HG03159 (cell line): Measurements from ENCODE around the gene TNS1.

ENCODE experiments used
- ATAC-seq: cut with Tn5 transposase; IDR thresholded peaks from one replicate; pipeline ENCODE4 v1.9.1; 2021; ENCODE audit warnings: mild to moderate bottlenecking, moderate library complexity; ENCODE audit not compliant: unreplicated experiment

The TNS1 gene

GRCh38 chr2:217916504-217917254 is 86.1 kb downstream of the TNS1 start:
- ATAC-seq, result no peak

DNA sequence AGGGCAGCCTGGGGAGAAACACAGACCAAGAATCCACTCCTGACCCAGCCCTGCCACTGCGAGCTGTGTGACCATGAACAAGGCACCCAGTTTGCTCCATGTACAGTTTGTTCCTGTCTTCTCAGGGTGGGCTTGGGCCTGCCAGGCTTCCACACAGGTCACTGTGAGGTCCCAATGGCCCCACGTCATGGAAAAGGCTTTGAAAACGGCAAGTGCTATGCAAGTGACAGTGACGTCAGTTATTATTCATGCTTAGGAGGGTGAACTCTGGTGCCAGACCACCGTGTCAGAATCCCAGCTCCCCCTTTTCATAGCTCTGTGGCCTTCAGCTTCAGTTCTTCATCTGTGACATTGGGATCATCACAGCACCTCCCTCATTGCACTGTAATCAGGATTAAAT is 87.1 kb downstream of the TNS1 start:
- ATAC-seq, result no peak

- no peak for ATAC-seq
Measured at GRCh38 chr2:217914878-217915277, 87.9 kb downstream of the TNS1 start.

- no peak for ATAC-seq
Measured at GRCh38 chr2:217914078-217914477, 88.7 kb downstream of the TNS1 start.

DNA sequence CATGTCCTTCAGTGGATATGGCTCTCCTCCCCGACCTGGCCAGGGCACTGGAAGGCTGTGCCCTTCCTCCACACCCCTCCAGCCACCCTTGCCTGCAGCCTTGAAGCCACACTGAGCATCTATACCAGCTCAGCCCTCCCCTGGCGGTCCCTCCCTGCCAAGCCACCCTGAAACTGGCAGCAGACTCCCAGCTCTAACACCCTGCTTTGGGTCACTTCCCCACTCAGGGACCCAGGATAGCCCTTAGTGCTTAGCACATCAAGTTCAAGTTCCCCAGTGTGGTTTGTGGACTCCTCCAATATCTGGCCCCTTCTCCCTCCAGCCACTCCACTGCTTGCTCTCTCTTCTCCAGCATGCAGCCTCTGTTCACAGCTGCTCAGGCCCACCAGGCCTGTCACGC is 89.4 kb downstream of the TNS1 start:
- no peak for ATAC-seq

GRCh38 chr2:217912098-217913024 is 90.4 kb downstream of the TNS1 start:
- no peak for ATAC-seq

GRCh38 chr2:217911283-217912097 is 91.3 kb downstream of the TNS1 start:
- ATAC-seq, result no peak

DNA sequence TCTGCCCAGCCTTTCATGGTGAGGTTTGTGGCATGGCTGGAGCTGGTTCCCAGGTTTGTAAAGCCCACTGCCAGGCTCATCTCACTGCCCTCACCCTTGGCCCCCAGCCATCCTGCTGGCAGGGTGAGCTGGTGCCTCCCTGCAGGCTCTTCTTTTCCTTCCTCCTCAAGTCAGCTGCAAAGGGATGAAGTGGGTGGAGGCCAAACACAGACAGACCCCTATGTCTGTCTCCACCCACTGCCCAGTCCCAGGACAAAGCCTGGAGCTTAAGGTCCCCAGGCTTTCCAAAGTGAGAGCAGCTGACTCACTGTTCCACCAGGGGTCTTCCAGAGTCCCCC is 92.0 kb downstream of the TNS1 start:
- no peak for ATAC-seq

GRCh38 chr2:217909156-217909820 is 93.5 kb downstream of the TNS1 start:
- no peak for ATAC-seq

- ATAC-seq, result no peak
Measured at GRCh38 chr2:217908544-217908943, 94.3 kb downstream of the TNS1 start.

DNA sequence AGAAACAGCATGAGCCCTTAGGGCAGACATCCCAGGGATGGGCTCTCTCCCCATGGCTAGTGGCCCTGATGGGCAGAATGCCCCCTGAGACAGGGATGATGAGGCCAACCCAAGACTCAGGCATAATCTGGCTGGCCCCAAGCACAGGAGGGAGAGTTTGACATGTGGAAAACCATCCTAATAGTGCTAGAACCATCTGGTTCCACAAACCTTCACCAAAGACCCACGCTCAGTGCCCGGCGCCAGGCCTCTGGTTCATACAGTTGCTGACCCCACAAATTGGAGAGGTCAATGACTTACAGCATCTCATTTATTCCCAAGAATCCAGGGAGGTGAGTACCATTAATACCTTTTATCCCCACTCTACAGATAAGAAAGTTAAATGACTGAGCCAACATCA is 95.5 kb downstream of the TNS1 start:
- no peak for ATAC-seq

DNA sequence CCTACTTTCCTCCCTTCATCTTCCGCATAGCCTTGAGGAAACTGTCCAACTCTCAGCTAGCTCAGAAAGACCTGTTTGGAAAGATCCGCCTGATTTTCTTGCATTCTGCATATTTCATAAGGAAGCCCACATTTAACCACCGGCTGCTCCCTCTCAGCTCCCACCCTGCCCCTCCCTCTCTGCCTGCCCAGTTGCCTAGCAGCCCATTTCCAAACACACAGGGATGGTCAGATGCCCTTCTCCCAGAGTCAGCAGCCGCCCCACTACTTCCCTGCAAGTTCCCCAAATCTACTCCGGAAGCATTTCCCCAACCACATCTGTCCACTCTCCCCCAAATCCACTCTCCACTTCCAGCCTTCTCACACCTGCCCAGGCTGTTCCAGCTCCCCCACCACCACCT is 96.0 kb downstream of the TNS1 start:
- no peak for ATAC-seq

- no peak for ATAC-seq
Measured at GRCh38 chr2:217905896-217906295, 96.9 kb downstream of the TNS1 start.

DNA sequence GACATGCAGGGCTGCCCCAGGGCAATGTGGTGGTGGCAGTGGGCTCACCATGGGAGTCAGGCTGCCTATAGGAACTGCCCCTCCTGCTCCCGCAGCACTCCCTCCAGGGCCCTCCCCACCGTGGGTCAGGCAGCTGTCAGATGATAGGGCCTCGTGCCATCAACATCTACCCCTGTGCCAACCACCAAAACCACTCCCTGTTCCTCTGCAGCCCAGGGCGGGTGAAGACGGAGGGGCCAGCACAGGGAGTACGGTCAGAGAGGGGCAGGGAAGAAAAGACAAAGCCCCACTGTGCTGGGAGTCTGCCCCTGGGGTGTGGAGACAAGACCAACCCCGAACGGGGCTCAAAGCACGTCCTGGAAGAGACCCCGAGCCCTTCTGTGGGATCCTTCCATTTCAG is 97.4 kb downstream of the TNS1 start:
- no peak for ATAC-seq

GRCh38 chr2:217904614-217904965 is 98.2 kb downstream of the TNS1 start:
- no peak for ATAC-seq

DNA sequence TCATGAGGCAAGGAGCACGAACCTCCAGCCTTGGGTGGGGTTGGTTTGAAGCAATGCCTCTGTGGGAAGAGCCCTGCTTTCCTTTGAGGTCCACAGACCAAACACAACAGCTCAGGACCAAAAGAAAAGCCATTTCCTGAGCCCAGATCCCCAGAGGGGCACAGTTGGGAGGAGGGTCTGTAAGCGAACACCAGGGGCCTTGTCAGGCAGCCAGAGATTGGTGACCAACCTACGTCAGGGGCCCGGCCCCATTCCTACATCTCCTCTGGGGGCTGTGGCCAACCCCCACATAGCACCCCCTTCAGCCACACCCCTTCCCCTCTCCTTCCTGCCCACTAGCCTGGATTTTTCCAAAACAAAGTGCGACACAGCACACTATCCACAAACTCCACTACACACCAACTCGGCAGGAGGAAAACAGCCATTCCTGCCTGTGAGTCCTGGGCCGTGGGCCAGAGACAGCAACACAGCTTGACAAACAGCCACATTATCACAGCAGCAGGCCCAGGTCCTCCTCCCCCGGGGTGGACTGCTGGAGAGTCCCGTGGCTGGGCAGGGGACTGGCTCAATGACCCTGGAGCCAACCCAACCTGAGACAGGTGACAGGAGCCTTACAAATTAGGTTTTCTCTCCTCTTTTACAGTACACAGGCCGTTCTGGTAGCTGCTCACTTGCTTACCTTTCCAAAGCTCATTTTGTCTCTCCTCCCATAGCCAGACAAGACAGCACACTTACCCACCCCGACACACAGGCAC is 98.8 kb downstream of the TNS1 start:
- no peak for ATAC-seq

DNA sequence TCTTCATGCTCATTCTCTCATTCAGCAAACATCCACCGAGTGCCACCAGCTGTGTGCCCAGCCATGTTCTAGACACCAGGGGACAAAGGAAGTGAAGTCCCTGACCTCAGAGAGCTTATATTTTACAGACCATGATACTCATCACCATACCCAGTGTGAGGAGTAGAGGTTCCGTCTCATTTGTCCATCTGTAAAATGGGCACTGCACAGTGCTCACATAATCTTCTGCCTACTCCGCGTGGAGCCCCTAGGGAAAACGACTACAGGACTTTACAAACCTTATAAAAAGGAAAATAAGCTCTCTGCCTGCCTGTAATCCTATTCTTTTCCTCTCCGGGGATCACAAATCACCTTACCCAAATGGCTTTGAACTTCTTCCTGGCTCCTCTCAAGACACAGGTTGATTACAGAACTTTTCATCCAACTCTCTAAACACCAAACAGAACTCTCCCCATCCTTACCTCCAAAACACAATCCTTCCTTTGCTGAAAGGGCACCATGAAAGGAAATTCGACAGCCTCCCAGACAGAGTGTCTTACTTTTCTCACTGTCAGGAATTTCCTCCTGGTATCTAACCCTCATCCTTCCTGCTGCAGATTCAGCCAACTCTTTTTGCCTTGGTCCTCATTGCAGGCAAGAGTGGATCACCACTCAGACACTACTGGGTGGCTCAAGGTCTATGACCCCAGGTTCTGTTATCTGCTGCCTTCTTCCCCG is 99.5 kb downstream of the TNS1 start:
- no peak for ATAC-seq

DNA sequence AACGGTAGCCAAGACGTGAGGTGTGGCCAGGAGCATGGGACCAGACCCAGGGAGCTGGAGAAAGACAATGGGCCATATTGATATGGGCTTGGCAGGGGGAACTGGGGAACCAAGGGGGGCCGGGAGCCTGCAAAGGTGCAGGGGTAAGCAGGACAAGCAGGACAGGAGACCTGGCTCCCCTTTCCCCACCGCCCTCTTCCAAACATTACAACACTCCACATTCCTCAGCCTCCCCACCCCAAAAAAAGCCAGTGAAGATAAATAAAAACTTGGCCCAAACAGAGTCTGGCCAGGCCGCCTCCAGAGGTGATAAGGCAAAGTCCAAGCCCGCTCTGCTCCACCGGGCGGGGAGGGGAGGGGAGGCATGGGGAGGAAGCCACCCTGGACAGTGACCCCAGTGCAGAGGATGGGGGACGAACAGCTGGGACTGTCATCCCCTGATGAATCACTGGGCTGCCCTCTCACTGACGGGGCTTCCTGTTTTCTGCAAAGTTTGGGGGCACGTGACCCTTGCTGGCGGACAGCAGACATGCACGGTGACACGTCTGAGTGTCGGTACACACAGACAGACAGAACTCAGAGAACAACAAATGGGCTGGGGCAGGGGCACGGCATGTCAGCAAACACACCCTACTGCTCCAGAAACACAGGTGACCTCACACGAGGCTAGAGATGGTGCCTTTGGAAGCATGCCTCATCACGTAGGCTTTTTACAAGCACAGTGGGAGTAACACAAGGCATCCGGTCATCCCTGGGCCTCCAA is 100.2 kb downstream of the TNS1 start:
- no peak for ATAC-seq

DNA sequence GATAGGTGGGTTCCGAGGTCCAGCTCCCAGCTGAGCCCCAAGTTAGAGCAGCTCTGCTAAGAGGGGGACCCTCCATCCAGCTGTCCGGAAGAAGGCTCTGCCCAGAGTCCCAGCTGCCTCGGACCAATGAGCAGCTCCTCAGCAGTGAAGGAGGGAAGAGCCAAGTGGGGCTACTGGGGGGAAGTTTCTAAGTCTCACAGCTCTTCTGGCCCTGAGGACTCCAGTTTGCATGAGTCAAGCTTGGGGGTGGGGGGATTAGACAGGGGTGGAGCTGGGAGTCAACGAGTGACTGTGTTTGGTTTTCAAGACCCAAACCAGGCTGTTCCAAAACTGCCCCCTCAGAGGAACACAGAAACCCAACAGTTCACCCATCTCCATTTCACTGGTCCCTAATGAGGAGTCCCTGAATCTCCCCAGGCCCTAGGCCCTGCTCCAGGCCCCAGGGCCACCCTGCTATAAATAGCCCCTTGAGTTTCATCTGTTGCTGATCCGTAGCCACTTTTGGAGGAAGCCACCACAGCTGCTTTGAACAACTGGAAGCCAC is 100.9 kb downstream of the TNS1 start:
- ATAC-seq, result no peak
